K562 (cell line): ENCODE results near the gene PHF14. TPM values are rescaled to one million over a fixed set of nuclear protein-coding genes. Genes with fewer than 3 reads are reported as not detected.

Experiments used
- ATAC-seq: fragments of 200-7000 bp; cut with Tn5 transposase; 3 replicates; pipeline ENCODE4 v1.9.1; 2020; ENCODE audit warnings: moderate library complexity
- BruUV-seq: library from RNA; stranded (reverse); fragments of 400-500 nt; replicated peaks from 2 replicates; lab custom pipeline; 2021; lab: Mats Ljungman, UMichigan
- CTCF ChIA-PET: fragments of 300-600 bp; formaldehyde crosslinking; extraction: SDS; loops from one replicate; lab custom pipeline; 2021; ENCODE audit warnings: low intra/inter-chr PET ratio; lab: Yijun Ruan, JAX
- POLR2A ChIA-PET: fragments of 300-600, 350-650 bp; sonication (Branson Sonifier 250); formaldehyde crosslinking; extraction: SDS; loops from one replicate; lab custom pipeline; 2021; ENCODE audit warnings: antibody characterized with exemption, inconsistent platforms; lab: Yijun Ruan, JAX
- DNase-seq, 4 experiments: peaks; one replicate each; pipeline versions ENCODE4 v3.0.0 to v3.0.0-alpha.2; 2011 to 2018; ENCODE audit warnings: low spot score in 3 of 4, mixed read lengths in 3 of 4; ENCODE audit errors: extremely low read depth in 1 of 4
- FAIRE-seq: peaks from 2 replicates; lab custom pipeline; 2011; peaks lifted over from hg19 to GRCh38; lab: Jason Lieb, UNC
- H2AFZ ChIP-seq: 2 replicates; pipeline ENCODE4 v1.6.0; 2011; ENCODE audit warnings: low read depth, low read length, control low read depth, inconsistent platforms
- H3K27ac ChIP-seq: fragments of 200-600 bp; 3 replicates; pipeline ENCODE4 v1.8.0; 2011; ENCODE audit warnings: low read depth, mild to moderate bottlenecking, control low read depth, inconsistent platforms, low read length, moderate library complexity, mixed read lengths; ENCODE audit errors: extremely low read depth
- H3K27me3 ChIP-seq, 2 experiments: fragments of 300-600 bp in 1 of 2; 2 replicates in 1 of 2; 3 replicates in 1 of 2; pipeline versions ENCODE4 v1.6.0 to v1.8.0; 2011; ENCODE audit warnings: inconsistent platforms in 2 of 2, low read length in 2 of 2, mild to moderate bottlenecking in 1 of 2, mixed read lengths in 1 of 2, moderate library complexity in 1 of 2; ENCODE audit not compliant: control insufficient read depth in 2 of 2, insufficient read depth in 2 of 2
- H3K36me3 ChIP-seq: fragments of 300-600 bp; 3 replicates; pipeline ENCODE4 v1.8.0; 2011; ENCODE audit warnings: mild to moderate bottlenecking, low read length, inconsistent platforms; ENCODE audit not compliant: control insufficient read depth, insufficient read depth
- H3K4me1 ChIP-seq, 2 experiments: fragments of 200-600 bp in 1 of 2; replicated peaks in 1 of 2; 2 replicates in 1 of 2; 3 replicates in 1 of 2; pipeline versions ENCODE4 v1.5.1 to v1.8.0; 2011; ENCODE audit warnings: inconsistent platforms in 2 of 2, low read length in 2 of 2, mild to moderate bottlenecking in 1 of 2, mixed read lengths in 1 of 2, moderate library complexity in 1 of 2; ENCODE audit not compliant: control insufficient read depth in 2 of 2, insufficient read depth in 2 of 2
- H3K4me2 ChIP-seq: 2 replicates; pipeline ENCODE4 v1.6.1; 2011; ENCODE audit warnings: low read length, control low read depth, inconsistent platforms, mixed read lengths; ENCODE audit not compliant: insufficient read depth
- H3K4me3 ChIP-seq: fragments of 200-600 bp; sonication (generic), shearing (Covaris generic); 2 replicates; pipeline ENCODE4 v1.5.1; 2016; ENCODE audit warnings: control low read depth, inconsistent platforms
- H3K79me2 ChIP-seq: fragments of 200-600 bp; 3 replicates; pipeline ENCODE4 v1.8.0; 2011; ENCODE audit warnings: low read length, inconsistent platforms; ENCODE audit not compliant: control insufficient read depth, insufficient read depth
- H3K9ac ChIP-seq, 2 experiments: 2 replicates each; pipeline versions ENCODE4 v1.6.0 to v1.6.1; 2011; ENCODE audit warnings: low read depth in 2 of 2, low read length in 2 of 2, control low read depth in 1 of 2, inconsistent platforms in 1 of 2, mild to moderate bottlenecking in 1 of 2, mixed read lengths in 1 of 2; ENCODE audit not compliant: insufficient read depth in 1 of 2
- H3K9me1 ChIP-seq: one replicate; pipeline ENCODE4 v1.6.0; 2011; ENCODE audit warnings: inconsistent platforms, mild to moderate bottlenecking, low read length, moderate library complexity; ENCODE audit not compliant: control insufficient read depth, insufficient read depth
- H3K9me3 ChIP-seq: replicated peaks from 2 replicates; pipeline ENCODE4 v1.5.1; 2011; ENCODE audit warnings: low read depth, low read length, inconsistent platforms; ENCODE audit not compliant: control insufficient read depth, insufficient read depth
- H4K20me1 ChIP-seq: replicated peaks from 2 replicates; pipeline ENCODE4 v1.6.1; 2011; ENCODE audit warnings: low read length, inconsistent platforms, mixed read lengths; ENCODE audit not compliant: control insufficient read depth, insufficient read depth
- C11orf30 ChIP-seq: fragments of 450-650 bp; IDR thresholded peaks from 2 replicates; pipeline ENCODE4 v1.6.1; 2016; ENCODE audit warnings: low read depth, mild to moderate bottlenecking
- FOXJ2 ChIP-seq: fragments of 200-800 bp; sonication (Bioruptor generic); IDR thresholded peaks from 2 replicates; pipeline ENCODE4 v1.6.1; 2016; ENCODE audit warnings: missing genetic modification characterization, missing compliant biosample characterization
- MAFF ChIP-seq: IDR thresholded peaks from 2 replicates; pipeline ENCODE4 v1.6.1; 2012; ENCODE audit warnings: low read length, improper control_type of control experiment
- MAFG ChIP-seq: fragments of 450-650 bp; conservative IDR thresholded peaks from 2 replicates; pipeline ENCODE4 v1.6.1; 2016; ENCODE audit warnings: missing genetic modification characterization, missing compliant biosample characterization
- MAFK ChIP-seq: IDR thresholded peaks from 2 replicates; pipeline ENCODE4 v1.6.1; 2011; ENCODE audit warnings: low read length, improper control_type of control experiment
- NFE2 ChIP-seq: IDR thresholded peaks from 2 replicates; pipeline ENCODE4 v1.6.1; 2014; ENCODE audit warnings: antibody characterized with exemption, low read depth
- PML ChIP-seq: IDR thresholded peaks from 2 replicates; pipeline ENCODE4 v1.6.1; 2012; ENCODE audit warnings: low read length, inconsistent platforms
- POLR2B ChIP-seq: fragments of 450-650 bp; IDR thresholded peaks from 2 replicates; pipeline ENCODE4 v1.6.1; 2018; ENCODE audit warnings: low read depth; ENCODE audit not compliant: partially characterized antibody
- SP2 ChIP-seq: IDR thresholded peaks from 2 replicates; pipeline ENCODE4 v1.6.1; 2011; ENCODE audit warnings: mild to moderate bottlenecking, low read depth, low read length, moderate library complexity; ENCODE audit not compliant: poor library complexity, severe bottlenecking; ENCODE audit errors: extremely low read depth
- ZBTB8A ChIP-seq: fragments of 450-650 bp; IDR thresholded peaks from 2 replicates; pipeline ENCODE4 v1.6.1; 2018; ENCODE audit warnings: mild to moderate bottlenecking, moderate library complexity; ENCODE audit not compliant: partially characterized antibody
- ZNF316 ChIP-seq: fragments of 450-650 bp; IDR thresholded peaks from 2 replicates; pipeline ENCODE4 v1.6.1; 2016
- ZNF717 ChIP-seq: fragments of 250-450 bp; sonication (Bioruptor Pico); IDR thresholded peaks from 2 replicates; pipeline ENCODE4 v1.5.0; 2021
- ZNF785 ChIP-seq: fragments of 250-450 bp; sonication (Bioruptor Pico); IDR thresholded peaks from 2 replicates; pipeline ENCODE4 v1.4.0; 2020; ENCODE audit warnings: mild to moderate bottlenecking
- WGBS: fragments of 100-300 bp; shearing (Covaris generic); methylation state at CpG from one replicate; pipeline ENCODE4 v1.1.6; 2016; ENCODE audit warnings: low coverage, mixed read lengths; ENCODE audit not compliant: insufficient coverage; ENCODE audit errors: missing lambda C conversion rate; 5-methylcytosine and 5-hydroxymethylcytosine counted together
- in situ Hi-C: fragments of 300-500 bp; cut with MboI; formaldehyde crosslinking; loops from 4 replicates; pipeline ENCODE4 v1.15.0; 2018; ENCODE audit warnings: inconsistent platforms, mixed read lengths
- intact Hi-C: fragments of 100-400 bp; cut with micrococcal nuclease; formaldehyde crosslinking; loops from 2 replicates; pipeline ENCODE4 v1.14.2; 2022
- polyA plus RNA-seq, 8 experiments: library from polyadenylated mRNA; depleted of rRNA in 4 of 8; stranded (reverse) in 5 of 8; unstranded in 3 of 8; fragments of >200 nt; fragmentation: Nextera tagmentation in 2 of 8; fragmentation: Illumina TruSeq in 1 of 8; extraction: Ambion mirVana in 2 of 8; extraction: Trizol in 1 of 8; gene quantifications; 2 replicates each; pipeline versions ENCODE4 v1.2.1 to v1.2.3, GENCODE V29; 2011 to 2014; ENCODE audit warnings: inconsistent platforms in 1 of 8, missing spikeins in 1 of 8
- total RNA-seq, 7 experiments: library from RNA; depleted of rRNA in 6 of 7; stranded (reverse); fragments of >200 nt in 6 of 7; fragmentation: Illumina TruSeq in 2 of 7; extraction: Trizol in 2 of 7; gene quantifications; 2 replicates each; pipeline versions ENCODE4 v1.2.1 to v1.2.3, GENCODE V29; 2011 to 2021; ENCODE audit warnings: low replicate concordance in 1 of 7
- TF ChIP-seq, protein P1 (sequence below): IDR thresholded peaks from 3 replicates; pipeline ENCODE4 v1.6.1; 2011; ENCODE audit warnings: borderline replicate concordance, mild to moderate bottlenecking, moderate library complexity; ENCODE audit not compliant: insufficient read length; ENCODE audit errors: extremely low read depth
- TF ChIP-seq, protein P2 (sequence below): fragments of 450-650 bp; formaldehyde crosslinking; IDR thresholded peaks from 2 replicates; pipeline ENCODE4 v1.4.0; 2020; ENCODE audit warnings: mild to moderate bottlenecking, moderate library complexity
- TF ChIP-seq, protein P3 (sequence below): fragments of 450-650 bp; IDR thresholded peaks from 2 replicates; pipeline ENCODE4 v1.7.1; 2018; ENCODE audit warnings: mild to moderate bottlenecking, low read depth; ENCODE audit not compliant: partially characterized antibody

PHF14 gene
- total and polyA plus RNA-seq, 9 of the 15 experiments (the other 6 are each of a cell fraction or from before 2014, with no cell fraction given), result 27.5 to 67.6 (median 41.4) TPM

DNA sequence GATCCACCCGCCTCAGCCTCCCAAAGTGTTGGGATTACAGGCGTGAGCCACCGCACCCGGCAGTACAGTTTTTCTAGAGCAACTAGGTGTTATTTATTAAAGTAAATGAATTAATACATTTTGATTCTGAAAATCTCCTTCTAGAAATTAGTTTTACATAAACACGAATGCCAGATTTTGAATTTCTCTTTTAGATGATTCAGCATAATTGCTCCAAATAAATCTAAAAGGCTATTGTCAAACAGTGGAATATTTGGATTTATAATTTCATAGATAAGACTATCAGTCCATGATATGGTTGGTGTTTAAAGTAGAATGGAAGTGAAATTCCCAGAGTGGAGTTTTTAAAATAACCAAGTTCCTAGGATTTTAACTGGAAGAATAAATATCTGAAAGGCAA, 1.5 kb upstream of the PHF14 start:
- Histone ChIP-seq H3K4me1 (peaks cover 0 to 3% of the 10 kb centered on the region in 2 experiments; a peak in 1 of 5 replicates), H3K9me1 (no peaks in the 10 kb centered on the region), H3K27me3 (no peaks in the 10 kb centered on the region), H3K79me2 (peaks cover 31% of the 10 kb centered on the region), H2AFZ (peak overlapping the region; percentile 96), H4K20me1 (no peaks in the 10 kb centered on the region), H3K4me3 (no peak overlapping the region), H3K9ac (no peak overlapping the region), H3K9me3 (no peaks in the 10 kb centered on the region; the same call in 1 of the 2 replicates), H3K27ac (no peak overlapping the region), H3K4me2 (no peak overlapping the region), H3K36me3 (peaks cover 11% of the 10 kb centered on the region; the same call in 2 of the 3 replicates)
- intact Hi-C loops (no loop called here), in situ Hi-C loops (no loop called here)
- WGBS, result 90% methylated on average over 5 of the region's 5 CpGs
- ChIA-PET POLR2A (no interaction called here), CTCF (no interaction called here)
- BruUV-seq, result no TSS peak
- ATAC-seq (no peak), FAIRE-seq (no peak), DNase-seq (no peak)
- no peak for TF ChIP-seq POLR2B
- TF ChIP-seq FOXJ2 (tag), result no peak
- TF ChIP-seq ZNF316, result peak; percentile 94
- no peak for TF ChIP-seq PML
- TF ChIP-seq ZBTB8A, result no peak
- TF ChIP-seq MAFK, result peak; percentile 85
- TF ChIP-seq MAFG (tag), result peak; percentile 83
- TF ChIP-seq, protein P1, sequence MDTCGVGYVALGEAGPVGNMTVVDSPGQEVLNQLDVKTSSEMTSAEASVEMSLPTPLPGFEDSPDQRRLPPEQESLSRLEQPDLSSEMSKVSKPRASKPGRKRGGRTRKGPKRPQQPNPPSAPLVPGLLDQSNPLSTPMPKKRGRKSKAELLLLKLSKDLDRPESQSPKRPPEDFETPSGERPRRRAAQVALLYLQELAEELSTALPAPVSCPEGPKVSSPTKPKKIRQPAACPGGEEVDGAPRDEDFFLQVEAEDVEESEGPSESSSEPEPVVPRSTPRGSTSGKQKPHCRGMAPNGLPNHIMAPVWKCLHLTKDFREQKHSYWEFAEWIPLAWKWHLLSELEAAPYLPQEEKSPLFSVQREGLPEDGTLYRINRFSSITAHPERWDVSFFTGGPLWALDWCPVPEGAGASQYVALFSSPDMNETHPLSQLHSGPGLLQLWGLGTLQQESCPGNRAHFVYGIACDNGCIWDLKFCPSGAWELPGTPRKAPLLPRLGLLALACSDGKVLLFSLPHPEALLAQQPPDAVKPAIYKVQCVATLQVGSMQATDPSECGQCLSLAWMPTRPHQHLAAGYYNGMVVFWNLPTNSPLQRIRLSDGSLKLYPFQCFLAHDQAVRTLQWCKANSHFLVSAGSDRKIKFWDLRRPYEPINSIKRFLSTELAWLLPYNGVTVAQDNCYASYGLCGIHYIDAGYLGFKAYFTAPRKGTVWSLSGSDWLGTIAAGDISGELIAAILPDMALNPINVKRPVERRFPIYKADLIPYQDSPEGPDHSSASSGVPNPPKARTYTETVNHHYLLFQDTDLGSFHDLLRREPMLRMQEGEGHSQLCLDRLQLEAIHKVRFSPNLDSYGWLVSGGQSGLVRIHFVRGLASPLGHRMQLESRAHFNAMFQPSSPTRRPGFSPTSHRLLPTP, result no peak
- TF ChIP-seq, protein P2, sequence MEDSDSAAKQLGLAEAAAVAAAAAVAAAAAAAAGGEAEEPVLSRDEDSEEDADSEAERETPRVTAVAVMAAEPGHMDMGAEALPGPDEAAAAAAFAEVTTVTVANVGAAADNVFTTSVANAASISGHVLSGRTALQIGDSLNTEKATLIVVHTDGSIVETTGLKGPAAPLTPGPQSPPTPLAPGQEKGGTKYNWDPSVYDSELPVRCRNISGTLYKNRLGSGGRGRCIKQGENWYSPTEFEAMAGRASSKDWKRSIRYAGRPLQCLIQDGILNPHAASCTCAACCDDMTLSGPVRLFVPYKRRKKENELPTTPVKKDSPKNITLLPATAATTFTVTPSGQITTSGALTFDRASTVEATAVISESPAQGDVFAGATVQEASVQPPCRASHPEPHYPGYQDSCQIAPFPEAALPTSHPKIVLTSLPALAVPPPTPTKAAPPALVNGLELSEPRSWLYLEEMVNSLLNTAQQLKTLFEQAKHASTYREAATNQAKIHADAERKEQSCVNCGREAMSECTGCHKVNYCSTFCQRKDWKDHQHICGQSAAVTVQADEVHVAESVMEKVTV (CRISPR knock-in tag), result no peak
- TF ChIP-seq MAFF, result peak; percentile 79
- TF ChIP-seq, protein P3, sequence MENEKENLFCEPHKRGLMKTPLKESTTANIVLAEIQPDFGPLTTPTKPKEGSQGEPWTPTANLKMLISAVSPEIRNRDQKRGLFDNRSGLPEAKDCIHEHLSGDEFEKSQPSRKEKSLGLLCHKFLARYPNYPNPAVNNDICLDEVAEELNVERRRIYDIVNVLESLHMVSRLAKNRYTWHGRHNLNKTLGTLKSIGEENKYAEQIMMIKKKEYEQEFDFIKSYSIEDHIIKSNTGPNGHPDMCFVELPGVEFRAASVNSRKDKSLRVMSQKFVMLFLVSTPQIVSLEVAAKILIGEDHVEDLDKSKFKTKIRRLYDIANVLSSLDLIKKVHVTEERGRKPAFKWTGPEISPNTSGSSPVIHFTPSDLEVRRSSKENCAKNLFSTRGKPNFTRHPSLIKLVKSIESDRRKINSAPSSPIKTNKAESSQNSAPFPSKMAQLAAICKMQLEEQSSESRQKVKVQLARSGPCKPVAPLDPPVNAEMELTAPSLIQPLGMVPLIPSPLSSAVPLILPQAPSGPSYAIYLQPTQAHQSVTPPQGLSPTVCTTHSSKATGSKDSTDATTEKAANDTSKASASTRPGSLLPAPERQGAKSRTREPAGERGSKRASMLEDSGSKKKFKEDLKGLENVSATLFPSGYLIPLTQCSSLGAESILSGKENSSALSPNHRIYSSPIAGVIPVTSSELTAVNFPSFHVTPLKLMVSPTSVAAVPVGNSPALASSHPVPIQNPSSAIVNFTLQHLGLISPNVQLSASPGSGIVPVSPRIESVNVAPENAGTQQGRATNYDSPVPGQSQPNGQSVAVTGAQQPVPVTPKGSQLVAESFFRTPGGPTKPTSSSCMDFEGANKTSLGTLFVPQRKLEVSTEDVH, result no peak
- TF ChIP-seq NFE2, result peak; percentile 15; the same call in 1 of the 2 replicates
- peak; percentile 84 for TF ChIP-seq C11orf30
- TF ChIP-seq ZNF717, result no peak
- no peak for TF ChIP-seq ZNF785
- no peak for TF ChIP-seq SP2
